Activated CD4-positive, alpha-beta T cell treated with anti-CD3 and anti-CD28 coated beads, Interleukin-2, amount 50 U/mL, for 16 hours (primary cell): ENCODE measurements around the gene OPN3.

ENCODE experiments used
- DNase-seq: peaks from one replicate; pipeline ENCODE4 v3.0.0-alpha.2; 2020

Gene OPN3

DNA sequence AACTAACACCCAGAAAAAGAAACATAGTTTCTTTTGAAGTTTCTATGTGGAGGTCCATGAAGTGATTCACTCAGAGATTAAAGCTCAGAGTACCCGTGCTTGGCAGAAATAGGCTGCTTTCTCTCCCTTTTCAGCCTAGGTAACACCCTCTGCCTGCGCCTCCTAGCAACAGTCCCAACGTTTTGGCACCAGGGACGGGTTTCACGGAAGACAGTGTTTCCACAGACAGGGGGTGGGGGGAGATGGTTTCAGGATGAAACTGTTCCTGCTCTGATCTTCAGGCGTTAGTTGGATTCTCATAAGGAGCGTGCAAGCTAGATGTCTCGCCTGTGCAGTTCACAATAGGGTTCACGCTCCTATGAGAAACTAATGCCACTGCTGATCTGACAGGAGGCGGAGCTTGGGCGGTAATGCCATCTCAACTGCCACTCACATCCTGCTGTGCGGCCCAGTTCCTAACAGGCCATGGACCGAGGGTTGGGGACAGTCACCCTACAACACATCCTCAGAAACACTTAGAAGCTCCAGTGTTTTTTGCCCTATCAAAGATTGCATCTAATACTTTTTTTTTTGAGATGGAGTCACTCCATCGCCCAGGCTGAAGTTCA, 53.2 kb downstream of the OPN3 start:
- no peak for DNase-seq

DNA sequence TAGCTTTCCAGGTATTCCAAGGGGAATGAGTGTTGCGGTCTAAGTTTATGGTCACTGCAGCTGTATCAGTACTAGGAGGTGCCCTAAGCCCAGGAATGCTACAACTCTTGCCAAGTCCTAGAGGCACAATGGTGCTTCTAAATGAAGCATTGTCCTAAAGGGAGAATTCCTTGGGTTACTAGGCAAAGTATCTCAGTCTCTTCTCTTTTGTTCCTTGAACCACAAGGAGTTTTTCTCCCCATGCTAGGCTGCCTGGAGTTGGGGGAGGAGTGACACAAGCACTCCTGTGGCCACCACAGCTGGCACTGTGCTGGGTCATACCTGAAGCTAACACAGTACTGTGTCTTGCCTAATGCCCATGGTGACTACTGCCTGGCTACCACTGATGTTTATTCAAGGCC, 57.2 kb downstream of the OPN3 start:
- DNase-seq = no peak

DNA sequence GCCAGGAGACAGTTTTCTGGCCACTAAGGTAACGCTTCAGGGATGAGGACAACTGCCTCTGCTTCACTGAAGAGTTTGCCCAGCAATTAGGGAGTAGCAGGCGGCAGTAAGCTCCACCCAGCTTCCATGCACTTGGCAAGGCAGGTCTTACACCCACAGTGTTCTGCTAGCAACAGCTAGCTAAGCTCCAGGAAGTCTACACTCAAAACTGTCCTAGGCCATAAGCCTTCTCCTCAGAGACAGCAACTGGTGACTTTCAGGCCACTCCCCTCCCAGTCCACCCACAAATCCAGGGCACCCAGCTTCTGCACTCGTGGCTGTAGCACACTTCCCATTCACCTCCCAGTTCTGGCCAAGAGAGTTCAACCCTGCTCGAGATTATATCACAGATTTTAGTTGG, 60.7 kb downstream of the OPN3 start:
- peak; percentile 6 for DNase-seq

DNA sequence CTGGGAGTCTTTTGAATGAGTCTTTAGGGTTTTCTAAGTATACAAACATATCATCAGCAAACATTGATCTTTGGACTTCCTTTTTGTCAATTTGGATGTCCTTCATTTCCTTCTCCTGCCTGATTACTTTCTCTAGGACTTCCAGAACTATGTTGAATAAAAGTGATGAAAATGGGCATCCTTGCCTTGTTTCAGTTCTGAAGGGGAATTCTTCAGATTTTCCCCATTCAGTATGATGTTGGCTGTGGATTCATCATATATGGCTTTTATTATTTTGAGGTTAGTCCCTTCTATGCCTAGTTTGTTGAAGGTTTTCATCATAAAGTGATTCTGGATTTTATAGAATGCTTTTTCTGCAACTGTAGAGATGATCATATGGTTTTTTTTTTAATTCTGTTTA, 66.0 kb downstream of the OPN3 start:
- no peak for DNase-seq

DNA sequence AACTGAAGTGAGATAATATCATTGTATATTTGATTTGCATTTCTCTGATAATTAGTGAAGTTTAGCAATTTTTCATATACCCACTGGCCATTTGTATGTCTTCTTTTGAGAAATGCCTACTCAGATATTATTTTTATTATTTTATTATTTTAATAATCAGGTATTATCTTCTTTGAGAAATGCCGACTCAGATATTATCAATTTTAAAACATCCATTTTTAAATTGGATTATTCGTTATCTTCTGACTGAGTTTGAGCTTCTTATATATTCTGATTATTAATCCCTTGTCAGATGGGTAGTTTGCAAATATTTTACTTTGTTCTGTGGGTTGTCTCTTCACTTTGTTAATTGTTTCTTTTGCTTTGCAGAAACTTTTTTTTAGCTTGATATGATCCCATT, 70.3 kb downstream of the OPN3 start:
- DNase-seq = no peak

DNA sequence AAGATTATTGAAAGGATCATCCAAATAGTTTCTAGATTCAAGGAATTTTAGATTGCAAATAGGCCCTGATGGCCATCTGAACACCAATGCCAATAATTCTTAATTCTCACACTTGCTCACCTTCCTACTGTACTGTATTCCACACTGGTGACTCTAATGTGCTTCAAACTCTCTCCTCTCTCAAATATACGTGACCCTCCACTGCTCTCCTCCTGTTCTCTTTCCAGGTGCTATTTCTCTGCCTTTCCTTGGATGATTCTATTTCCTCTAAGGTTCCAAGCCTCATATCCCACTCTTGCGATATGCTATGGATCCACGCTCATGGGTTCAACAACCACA, 79.4 kb downstream of the OPN3 start:
- no peak for DNase-seq

DNA sequence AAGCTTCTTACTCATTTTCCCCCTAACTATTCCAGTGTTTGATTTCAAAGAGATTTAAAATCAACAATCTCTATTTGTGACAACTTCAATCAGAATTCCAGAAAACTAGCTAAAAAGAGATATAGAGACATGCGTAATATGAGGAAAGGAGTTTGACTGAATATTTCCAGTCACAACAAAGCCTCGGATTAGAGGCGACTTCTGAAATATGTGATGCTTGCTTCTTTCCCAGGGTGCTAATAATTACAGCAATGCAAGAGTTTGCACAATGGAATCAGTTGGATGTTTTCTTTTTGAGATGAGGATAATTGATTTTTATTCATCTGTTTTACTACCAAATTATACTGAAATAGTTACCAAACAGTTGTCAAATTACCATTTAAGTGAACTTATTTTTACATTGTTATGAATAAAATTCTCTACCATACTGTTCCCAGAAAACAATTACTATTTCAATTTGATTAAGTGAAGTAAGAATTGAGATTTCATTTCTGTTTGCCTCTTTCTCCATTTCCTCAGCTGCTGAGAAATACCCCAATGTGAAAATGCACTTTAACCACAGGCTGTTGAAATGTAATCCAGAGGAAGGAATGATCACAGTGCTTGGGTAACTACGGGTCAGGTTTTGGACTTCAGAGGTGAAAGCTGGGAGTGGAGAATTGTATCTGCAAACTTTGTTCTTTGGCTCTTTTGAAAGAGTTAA, 79.9 kb downstream of the OPN3 start:
- DNase-seq = no peak

DNA sequence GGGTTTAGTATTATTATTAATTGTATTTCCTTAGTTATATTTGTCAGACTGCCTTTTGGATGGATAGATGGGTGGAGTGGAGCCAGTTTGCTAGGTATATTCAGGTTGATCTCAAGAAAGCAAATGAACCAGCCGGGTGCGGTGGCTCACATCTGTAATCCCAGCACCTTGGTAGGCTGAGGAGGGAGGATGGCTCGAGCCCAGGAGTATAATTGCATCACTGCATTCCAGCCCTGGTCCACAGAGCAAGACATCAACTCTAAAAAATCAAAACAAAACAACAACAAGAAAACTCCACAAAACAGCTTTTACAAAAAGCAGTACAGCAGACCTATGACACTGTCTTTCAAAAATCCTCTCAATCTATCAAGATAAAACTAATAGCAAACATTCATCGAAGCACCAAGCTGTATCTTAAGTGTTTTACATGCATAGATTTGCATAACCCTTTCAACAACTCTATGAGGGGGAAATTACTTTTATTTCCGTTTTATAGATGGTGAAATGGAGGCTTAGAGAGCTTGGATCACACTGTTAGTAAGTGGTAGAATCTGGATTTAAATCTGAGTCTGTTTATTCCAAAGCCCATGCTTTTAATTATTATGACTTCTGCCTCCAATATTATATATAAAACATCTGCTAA, 82.5 kb downstream of the OPN3 start:
- no peak for DNase-seq

DNA sequence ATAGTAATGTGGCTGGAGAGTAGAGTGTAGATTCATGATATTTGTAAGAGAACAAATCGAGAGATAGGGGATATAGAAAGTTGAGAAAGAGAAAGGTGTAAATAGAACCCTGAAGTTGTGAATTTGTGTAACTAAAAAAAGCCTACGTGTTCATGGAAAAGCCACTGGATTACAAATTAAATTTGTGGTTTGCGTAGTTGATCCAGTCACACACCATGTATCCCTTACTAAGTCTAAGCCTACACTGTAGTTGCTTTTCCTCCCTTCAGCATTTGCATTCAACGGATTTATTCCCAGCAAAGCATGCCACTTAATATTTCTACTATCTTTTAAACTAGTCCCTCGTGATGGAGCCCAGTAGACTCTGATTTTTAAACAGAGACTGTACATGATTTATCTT, 83.1 kb downstream of the OPN3 start:
- DNase-seq = no peak

DNA sequence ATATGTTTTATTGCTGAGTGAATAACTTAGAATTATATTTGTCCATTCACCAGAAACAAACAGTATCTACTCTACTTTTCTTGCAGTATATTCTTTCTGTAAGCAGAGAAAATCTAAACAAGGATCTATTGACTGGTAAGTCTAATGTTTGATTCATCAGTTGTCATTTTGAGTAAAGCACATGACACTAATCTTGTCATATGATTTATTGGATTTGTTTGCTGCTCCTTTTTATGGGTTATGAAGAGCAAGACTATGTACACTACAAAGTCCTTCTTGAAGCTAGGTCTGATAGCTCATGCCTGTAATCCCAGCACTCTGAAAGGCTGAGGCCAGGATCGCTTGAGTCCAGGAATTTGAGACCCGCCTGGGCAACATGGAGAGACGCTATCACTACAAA, 84.6 kb downstream of the OPN3 start:
- DNase-seq = no peak

DNA sequence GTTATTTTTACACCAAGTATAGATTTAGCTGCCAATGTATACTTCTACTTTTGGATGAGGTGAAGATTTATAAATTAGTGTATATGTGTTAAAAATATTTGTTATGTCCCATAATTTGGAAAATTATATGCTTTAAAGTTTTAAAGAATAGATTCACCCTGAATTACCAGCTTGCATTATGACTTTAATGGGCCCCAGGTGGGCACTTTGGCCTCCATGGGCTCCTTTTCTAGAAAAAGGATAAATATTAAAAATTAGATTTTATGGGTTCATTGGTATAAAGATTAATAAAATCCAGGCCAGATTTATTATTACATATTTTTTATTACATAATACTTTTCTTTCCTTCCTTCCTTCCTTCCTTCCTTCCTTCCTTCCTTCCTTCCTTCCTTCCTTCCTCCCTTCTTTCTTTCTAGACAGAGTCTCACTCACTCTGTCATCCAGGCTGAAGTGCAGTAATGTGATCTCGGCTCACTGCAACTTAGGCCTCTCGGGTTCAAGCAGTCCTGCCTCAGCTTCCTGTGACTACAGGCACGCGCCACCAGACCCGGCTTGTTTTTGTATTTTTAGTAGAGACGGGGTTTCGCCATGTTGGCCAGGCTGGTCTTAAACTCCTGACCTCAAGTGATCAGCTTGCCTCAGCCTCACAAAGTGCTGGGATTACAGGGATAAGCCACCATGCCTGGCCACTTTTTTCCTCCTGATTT, 86.1 kb downstream of the OPN3 start:
- DNase-seq = no peak

DNA sequence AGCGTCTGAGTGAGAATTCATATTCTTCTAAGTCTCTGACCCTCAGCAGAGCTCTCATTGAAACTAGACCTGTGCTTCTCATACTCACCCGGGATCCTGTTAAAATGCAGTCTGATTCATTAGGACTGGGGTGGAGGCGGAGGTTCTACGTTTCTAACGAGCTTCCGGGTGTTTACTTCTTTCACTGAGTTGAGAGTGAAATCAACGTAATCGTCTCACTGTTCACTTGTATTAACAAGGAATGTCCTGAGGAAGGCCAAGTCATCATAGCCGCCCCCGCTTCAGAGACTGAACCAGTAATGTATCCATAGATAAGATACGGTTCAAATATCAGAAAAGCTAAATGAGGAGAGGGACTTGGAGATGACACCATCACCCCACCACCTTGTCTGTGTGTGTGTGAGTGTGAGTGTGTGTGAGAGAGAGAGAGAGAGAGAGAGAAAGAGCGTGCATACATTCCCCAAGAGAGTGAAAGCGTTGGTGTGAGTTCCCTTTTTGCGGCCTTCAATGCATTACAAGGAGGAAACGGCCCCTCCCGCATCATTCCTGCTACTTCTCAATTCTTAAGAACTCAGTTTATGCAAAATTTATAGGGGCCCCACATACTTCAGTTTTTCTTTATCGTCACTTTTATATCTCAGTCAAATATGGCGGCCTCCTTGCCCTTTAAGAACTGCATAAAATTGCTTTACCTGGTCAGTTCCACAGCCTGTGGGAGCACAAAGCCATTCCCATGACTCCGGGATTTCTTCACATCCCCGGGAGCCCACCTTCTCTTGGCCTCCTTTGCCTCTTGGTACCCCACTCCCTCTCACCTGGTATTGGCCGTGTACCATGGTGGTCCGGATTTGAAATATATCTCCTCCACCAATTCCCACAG, 88.2 kb downstream of the OPN3 start:
- peak; percentile 29 for DNase-seq

DNA sequence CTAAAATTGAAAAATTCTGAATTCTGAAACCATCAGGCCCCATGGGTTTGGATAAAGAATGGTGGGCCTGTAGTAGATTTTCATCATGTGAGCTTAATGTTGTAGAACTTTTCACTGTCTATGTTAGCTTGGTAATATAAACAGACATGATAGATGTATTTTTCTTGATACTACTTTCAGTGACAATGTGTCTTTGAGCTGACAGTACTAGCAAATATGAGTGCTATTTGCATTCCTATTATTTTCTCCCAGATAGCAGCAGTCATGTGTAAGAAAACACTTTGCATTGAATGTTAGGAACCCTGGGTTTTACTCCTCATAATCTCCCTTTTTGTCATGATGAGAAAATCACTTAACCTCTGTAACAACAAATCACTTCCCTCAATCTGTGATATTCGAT, 89.9 kb downstream of the OPN3 start:
- DNase-seq = no peak

DNA sequence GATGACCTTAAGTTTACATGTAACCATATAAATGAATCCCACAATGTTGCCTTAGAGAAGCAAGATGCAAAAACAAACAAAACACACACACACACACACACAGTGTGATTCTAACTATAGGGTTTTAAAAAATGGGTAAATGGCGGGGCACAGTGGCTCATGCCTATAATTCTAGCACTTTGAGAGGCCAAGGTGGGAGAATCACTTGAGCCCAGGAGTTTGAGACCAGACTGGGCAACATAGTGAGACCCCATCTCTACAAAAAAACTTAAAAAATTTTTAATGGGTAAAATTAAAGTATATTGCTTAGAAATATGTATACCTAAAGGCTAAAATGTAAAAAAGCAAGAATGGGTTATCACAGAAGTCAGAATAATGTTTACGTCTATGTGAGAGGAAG, 92.2 kb downstream of the OPN3 start:
- no peak for DNase-seq
